ENCODE measurements around the gene ITGAL.

Gene ITGAL

DNA sequence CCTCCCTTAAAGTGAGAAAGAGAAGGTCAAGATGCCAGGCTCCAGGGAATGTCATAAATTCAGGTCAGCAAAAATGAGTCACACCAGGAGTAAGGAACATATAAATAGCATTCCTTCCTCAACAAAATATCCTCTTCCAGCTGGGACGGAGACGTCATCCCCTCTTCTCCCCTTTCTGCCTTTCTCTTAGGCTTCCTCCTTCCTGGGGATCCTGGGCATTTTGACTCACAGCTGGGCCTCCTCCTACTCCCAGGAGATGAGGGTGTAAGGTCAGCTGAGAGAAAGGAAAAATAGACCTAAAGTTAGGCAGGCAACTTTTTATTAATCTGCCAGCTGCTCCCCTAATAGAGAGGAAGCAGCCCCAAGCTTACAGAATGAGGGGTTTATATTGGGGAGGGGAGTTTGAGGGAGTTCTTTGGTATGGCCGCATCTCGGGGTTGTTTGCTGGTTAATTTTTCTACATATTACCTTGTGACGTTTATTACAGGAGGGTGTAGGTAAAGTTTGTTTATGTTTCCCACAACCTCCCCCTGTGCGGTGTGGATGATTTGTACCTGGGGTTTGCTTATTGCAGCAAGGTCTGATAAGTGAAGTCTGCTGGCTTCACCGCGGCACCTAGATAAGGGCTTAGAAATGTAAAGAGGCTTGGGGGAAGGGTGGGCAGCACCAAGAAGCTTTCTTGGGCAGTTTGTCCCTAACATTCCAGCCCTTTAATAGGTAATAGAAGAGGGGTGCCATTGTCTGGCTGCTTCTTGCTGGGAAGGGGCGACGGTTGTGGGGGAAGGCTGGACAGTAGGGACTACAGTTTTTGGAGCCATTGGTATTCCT, 69.2 kb downstream of the ITGAL start:
- FAIRE-seq (no peak), DNase-seq (ENCODE audit: insufficient read length, low spot score) (no peak)
- TF ChIP-seq, protein P1, sequence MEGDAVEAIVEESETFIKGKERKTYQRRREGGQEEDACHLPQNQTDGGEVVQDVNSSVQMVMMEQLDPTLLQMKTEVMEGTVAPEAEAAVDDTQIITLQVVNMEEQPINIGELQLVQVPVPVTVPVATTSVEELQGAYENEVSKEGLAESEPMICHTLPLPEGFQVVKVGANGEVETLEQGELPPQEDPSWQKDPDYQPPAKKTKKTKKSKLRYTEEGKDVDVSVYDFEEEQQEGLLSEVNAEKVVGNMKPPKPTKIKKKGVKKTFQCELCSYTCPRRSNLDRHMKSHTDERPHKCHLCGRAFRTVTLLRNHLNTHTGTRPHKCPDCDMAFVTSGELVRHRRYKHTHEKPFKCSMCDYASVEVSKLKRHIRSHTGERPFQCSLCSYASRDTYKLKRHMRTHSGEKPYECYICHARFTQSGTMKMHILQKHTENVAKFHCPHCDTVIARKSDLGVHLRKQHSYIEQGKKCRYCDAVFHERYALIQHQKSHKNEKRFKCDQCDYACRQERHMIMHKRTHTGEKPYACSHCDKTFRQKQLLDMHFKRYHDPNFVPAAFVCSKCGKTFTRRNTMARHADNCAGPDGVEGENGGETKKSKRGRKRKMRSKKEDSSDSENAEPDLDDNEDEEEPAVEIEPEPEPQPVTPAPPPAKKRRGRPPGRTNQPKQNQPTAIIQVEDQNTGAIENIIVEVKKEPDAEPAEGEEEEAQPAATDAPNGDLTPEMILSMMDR (IDR thresholded peaks at IDR 0.05; ENCODE audit: insufficient read depth, missing control alignments), result no peak

DNA sequence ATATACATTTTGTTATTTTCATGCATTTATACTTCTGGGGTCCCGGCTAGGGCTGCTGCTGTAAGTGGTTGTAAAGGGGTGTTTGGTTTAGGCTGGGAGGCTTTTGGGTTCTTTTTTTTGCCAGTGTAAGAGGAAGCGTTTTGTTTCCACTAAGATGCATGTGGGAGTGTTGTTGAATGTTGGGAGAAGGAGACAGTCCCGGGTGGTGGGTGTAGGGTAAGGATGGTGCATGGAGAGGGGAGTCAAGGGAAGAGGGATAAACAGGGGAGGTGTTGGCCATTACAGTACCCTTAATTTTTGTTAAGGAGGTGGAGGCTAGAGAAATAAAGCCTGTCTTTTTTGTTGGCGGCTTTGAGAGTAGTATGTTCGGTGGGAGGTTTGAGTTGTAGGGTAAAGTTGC, 70.5 kb downstream of the ITGAL start:
- FAIRE-seq (no peak), DNase-seq (ENCODE audit: insufficient read length, low spot score) (no peak)
- TF ChIP-seq, protein P1 (IDR thresholded peaks at IDR 0.05; ENCODE audit: insufficient read depth, missing control alignments), result no peak

DNA sequence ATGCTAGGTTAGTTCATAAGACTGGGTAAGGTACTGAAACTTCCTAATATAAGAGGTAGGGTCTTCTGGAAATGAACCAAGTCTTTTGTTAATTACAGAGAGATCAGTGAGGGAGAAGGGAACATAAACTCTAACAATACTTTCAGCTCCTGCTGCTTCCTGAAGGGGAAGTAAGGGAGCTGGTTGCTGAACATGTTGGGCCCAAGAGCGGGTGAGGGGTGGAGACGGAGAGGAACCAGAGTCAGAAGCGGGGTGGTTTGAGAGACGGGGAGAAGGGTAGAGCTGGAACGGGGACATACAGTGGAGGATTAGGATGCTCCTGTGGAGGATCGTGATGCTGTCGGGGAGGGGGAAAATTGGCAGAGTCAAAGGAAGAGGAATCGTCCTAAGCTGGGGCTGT, 73.6 kb downstream of the ITGAL start:
- FAIRE-seq, result no peak
- DNase-seq (ENCODE audit: insufficient read length, low spot score), result no peak
- TF ChIP-seq, protein P1 (IDR thresholded peaks at IDR 0.05; ENCODE audit: insufficient read depth, missing control alignments), result no peak

DNA sequence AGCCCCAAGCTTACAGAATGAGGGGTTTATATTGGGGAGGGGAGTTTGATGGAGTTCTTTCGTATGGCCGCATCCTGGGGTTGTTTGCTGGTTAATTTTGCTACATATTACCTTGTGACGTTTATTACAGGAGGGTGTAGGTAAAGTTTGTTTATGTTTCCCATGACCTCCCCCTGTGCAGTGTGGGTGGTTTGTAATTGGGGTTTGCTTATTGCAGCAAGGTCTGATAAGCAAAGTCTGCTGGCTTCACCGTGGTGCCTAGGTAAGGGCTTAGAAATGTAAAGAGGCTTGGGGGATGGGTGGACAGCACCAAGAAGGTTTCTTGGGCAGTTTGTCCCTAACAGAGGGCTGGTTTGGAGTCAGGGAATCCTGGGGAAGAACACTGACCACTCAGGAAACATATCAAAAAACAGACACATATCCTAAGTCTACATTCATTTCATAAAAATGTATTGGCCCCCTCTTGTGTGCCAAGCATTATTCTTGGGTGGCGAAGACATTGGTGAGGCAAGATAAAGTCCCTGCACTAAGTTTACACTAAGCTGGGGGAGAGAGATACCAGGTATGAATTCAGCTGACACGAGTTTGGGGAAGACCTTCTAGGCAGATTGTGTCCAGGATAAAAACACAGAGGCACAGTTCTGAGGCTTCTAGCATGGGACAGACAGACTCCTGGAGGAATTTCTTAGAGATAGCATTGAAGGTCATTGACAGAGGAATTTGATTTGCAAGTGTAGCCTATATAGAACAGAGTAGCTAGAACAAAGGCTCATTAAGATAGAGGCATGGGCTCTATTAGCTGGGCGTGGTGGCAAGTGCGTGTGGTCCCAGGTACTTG, 76.1 kb downstream of the ITGAL start:
- TF ChIP-seq, protein P1 (IDR thresholded peaks at IDR 0.05; ENCODE audit: insufficient read depth, missing control alignments), result no peak
- DNase-seq (ENCODE audit: insufficient read length, low spot score) (no peak), FAIRE-seq (no peak)

DNA sequence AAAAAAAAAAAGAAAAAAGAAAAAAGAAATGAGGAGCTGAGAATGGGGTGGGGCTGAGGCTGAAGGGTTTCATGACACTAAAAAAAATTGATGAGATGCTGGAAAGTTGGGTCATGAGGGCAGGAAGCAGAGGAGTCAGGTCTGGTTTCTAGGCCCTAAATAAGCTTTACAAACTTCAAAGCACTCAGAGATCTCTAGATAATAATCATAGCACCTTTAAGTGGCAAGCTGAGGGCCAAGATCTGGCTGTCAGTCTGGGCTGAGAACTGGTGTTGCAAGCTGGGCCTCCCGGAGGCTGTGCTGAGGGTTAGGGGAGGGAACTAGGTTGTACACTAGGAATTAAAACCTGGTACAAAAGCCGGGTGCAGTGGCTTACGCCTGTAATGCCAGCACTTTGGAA, 79.2 kb downstream of the ITGAL start:
- FAIRE-seq (no peak), DNase-seq (ENCODE audit: insufficient read length, low spot score) (no peak)
- TF ChIP-seq, protein P1 (IDR thresholded peaks at IDR 0.05; ENCODE audit: insufficient read depth, missing control alignments), result no peak

DNA sequence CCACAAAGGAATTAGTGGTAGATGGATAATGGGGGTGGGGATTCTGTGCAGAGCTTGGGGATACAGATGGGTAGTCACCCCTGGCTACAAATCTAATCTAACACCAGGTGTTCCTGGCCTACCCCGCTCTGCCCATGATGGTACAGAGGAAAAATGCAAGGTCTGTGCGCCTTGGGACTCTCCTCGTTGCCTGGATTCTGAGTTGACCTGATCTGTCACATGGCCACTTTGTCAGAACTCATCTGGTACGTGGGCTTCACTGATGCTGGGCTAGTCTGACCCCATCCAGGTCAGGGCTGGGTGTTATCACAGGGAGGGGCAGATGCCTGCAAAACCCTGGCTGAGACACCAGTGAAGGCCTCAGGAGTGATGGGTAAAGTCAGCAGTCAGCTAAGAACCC, 80.4 kb downstream of the ITGAL start:
- TF ChIP-seq, protein P1 (IDR thresholded peaks at IDR 0.05; ENCODE audit: insufficient read depth, missing control alignments), result no peak
- no peak for DNase-seq (ENCODE audit: insufficient read length, low spot score)
- no peak for FAIRE-seq

All from D721Med (cell line).